NCI-H774 (cell line): Measurements from ENCODE around the gene MEG3.

Experiments used
- DNase-seq: peaks from one replicate; lab custom pipeline; 2025; lab: John Stamatoyannopoulos, UW

MEG3 gene

DNA sequence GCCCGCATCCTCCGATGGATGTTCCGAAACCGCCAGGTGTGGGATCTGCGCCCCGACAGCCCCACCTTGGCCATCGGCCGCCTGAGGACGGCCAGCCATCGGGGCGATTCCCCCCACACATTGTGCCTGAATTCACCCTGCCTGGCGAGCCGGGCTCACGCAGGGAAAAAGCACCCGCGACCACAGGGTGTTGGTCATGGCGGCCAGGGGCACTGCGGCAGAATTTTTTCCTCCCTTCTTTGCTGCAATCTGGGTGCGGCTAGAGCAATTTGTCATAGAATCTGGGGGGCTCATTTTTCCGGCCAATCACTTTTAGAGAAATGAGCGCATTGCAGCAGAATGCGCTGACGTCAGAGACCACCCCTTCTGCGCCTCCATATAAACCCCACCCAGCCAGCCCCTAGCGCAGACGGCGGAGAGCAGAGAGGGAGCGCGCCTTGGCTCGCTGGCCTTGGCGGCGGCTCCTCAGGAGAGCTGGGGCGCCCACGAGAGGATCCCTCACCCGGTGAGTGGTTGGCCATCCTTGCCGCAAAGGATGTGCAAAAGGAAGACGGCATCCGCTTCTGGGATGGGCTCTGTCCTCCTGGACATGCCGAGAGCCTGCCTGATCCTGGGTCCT, at the start of gene MEG3:
Gene MEG3, plus strand, starts transcription at position 406 of the 619 bp plus-strand sequence.
- DNase-seq = no peak

DNA sequence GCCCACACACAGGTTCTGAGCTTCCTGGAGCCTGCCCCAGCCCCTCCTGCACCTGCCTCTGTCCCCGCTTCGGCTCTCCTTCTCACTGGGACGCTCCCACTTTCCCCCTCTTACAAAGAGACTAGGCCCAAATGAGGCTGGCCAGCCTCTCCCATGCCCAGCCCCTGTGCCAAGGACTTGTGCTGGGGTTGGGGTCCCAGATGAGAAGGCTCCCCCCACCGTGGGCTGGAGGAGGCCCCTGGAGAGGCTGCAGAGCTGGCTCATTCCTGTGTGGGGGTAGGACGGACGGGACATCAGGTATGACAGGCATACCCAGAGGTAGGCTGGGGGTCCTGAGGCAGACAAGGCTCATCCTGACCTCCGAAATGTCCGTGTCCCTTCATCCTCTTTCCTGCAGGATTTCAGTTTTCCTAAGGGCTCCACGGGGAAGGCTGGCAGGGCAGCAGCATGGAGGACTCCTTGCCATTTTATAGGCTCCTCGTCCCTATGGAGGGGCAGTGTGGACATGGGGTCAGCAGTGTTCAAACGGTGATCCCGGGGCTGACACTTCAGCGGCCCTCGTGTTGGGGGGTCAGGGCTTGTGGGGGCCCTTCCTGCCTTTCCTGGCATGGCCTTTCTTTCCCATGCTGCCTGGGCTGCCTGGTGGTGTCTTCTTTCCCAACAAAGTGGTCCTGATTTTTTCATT, 49.1 kb upstream of the MEG3 start:
- DNase-seq = no peak

DNA sequence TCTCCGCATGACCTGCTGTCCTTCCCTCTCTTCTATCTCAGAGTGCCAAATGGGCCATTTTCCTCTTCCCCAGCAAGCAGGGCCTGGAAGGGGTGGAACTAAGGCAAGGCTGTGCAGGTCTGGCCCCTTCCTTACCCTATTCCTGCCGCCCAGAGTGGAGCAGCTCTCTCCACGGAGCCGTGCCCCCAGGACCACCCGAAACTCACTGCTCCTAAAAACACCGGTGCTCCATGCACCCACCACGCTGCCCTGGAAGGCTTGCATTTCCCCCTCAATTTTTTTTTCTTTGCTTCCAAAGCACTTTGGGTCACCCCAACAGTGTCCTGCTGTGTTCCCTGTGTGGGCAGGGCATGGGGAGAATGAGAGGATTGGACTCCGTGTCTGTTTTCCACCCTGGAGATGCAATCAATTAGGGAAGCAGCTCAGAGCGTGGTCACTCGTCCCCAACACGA, 48.5 kb upstream of the MEG3 start:
- no peak for DNase-seq

DNA sequence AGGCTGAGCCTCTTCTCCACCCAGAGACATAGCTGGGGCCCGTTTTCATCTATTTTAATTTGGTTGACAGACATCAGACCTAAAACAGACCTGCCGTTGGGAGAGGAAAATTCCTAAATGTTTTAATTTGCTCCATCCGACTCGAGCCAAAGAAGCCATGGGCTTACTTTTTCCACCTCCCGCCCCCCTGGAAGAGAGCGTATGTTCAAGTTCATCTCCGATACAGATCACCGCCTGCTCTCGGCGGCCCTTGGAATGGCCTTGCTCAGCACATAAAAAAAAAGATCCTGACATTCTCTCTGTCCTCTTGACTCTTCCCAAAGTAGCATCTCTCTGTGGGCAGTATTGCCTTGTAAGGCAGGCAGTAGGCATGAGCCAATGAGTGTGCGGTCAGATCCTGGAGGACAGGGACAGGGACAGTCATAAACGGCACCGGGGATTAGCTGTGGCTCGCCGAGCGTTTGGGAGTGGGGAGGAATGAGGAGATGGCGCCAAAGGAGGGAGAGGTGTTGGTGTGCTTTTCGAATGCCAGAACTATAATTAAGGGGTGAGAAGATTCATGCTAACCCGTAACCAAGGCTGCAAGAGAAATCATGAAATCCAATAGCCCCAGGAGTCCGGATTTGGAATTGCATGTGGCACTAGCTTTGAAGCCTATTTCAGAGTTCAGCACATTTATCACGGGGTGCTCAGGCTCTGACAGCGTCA, 47.9 kb upstream of the MEG3 start:
- no peak for DNase-seq

DNA sequence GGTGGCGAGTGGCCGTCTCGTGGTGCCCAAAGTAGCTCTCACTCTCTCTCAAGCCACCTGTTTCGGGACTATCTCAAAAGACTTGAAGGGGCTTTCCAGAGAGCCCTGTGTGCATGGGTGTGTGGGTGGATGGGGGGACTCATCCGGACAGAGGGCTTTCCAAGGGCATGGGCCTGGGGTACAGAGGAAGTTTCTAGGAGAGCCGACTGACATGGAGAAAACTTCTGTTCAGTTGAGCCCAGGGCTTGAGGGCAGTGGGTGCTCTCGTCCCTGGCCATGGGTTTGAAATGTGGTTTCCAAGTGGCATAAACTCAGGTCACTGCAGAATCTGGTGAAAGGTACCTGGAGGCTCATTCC, 47.4 kb upstream of the MEG3 start:
- no peak for DNase-seq

DNA sequence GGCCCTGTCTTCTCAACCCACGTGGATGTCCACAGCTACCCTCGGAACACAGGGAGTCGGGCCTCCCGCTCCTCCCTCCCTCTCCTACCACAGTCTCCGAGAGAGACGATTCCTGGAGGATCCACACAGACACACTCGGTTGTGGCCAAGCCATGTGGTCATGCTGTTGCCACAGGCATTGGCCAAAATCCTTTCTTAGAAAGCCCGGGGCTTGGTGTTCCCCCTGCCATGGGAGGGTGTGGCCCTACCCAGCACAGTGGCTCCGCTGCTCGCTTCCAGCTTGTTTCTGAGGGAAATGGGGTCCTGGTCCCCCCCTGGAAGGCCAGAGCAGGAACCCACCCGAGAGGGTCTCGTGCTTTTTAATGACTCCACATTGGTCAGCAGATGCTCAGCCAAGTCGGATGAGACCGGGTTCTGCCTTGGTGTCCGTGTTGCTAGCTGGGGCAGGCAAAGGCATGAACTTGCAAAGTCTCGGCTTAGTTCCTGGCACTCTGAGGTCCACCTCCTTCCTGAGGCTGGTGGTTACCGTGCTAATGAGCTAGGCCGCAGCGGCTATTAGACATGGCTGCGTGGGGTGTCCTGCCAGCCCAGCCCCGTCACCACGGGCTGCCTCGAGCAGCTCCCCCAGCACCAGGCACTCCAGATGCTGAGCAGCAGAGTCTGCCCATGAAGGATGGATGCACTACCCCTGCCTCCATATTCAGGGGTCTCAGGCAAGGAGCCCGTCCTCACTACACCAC, 46.8 kb upstream of the MEG3 start:
- no peak for DNase-seq

DNA sequence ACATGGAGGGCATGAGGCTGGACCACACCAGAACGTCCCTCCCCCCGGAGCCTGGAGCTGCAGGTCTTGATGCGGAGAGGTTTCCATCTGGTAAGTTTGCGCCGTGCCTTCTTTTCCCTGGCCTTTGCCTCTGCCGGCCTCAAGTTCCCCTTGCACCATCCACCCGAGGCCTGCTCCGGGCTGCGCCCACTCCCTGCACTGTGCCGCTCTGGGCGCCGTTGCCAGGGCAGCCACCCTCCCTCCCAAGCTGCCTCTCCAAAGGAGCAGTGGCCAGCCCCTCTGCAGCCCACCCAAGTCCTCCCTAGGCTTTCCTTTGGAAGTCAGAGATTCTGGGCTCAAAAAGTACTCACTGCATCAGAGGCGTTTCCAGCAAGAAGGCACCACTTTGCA, 46.2 kb upstream of the MEG3 start:
- DNase-seq = no peak

DNA sequence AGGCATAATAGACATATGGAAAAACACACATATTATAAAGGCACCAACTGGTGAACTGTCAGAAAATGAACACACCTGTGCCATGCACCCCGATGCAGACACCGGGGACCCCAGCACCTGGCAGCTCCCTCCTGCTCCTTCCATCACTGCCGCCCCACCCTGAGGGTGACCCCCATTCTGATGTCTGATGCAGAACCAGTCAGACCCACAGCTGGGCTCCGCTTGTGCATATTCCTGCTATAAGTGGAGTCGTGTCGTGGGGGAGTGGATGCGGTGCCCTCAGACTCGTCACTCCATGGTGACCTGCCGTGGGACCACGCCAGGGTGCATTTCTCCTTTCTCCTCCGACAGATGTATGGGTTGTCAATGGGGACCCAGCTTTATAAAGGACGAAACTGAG, 45.7 kb upstream of the MEG3 start:
- no peak for DNase-seq

DNA sequence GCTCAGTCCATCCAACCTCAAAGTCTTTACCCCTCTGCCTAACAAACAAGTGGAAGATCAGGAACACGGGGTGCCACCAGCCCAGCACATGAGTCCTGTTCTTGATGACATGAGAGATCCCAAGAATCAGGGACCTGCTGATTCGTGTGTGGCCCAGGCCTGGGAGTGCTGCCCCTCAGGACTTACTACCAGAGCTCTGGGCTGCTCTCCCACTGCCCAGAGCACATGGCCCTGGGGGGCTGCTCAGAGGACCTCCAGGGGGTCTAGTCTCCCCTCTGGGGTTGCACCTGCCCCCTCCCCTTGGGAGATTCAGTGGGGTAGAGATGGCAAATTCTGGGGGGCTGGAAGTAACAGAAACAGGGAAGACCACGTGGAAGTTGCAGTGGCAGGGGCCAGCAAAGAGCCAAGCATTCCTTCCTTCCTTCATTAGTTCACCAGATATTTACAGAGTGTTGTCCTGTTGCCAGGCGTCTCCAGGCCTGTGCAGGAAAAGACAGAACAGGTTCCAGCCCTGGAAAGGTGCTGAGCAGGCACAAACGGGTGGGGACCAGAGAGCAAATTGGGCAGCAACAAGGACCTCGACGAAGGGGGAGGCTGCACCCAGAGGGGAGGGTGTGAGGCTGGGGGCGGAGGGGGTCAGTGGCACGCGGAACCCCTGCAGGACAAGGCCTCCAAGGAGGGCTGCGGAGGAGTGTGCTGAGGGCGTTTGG, 45.1 kb upstream of the MEG3 start:
- DNase-seq = no peak

DNA sequence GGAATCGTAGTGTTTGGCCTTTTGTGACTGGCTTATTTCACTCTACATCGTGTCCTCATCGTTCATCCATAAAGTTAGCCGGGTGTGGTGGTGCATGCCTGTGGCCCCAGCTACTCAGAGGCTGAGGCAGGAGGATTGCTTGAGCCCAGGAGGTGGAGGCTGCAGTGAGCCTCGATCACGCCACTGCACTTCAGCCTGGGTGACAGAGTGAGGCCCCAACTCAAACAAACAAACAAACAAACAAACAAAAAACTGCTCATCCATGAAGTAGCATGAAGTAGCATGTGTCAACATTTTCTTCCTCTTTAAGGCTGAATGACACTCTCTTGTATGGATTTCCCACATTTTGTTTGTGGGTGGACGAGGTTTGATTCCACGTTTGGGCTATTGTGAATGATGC, 44.0 kb upstream of the MEG3 start:
- no peak for DNase-seq

DNA sequence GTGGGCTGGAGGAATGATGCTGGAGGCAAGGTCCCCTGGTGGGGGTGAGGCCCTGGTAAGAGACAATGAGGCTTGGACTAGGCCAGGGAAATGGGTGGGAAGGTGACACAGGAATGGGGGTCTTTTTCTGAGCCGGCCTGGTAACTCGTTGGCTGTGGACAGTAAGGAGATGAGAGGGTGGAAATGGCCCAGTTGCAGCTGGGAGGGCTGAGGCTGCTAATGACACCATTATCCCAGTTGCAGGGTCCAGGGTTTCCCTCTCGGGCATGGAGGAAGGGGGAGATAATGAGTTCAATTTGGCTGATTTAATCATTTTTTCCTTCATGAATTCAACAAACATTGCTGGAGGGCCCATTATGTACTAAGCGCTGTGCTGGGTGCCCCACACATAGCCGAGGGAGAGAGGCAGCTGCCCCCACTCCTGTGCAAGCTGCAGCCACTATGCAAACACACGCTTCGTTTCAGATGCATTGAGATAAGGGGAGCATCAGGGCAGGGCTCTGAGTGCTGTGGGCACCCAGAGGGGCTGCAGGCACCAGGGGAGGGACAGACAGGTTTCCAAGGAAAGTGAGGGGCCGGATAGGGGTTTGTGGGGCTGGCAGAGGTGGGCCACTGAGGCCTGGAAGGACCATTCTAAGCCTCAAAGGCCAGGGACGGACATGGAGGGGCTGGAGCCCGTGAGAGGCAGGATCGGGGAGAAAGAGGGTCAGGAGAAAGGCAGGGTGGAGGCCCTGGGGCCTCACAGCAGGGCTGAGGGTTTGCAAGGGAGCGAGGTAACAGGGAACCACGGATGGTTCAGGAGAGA, 43.2 kb upstream of the MEG3 start:
- no peak for DNase-seq

DNA sequence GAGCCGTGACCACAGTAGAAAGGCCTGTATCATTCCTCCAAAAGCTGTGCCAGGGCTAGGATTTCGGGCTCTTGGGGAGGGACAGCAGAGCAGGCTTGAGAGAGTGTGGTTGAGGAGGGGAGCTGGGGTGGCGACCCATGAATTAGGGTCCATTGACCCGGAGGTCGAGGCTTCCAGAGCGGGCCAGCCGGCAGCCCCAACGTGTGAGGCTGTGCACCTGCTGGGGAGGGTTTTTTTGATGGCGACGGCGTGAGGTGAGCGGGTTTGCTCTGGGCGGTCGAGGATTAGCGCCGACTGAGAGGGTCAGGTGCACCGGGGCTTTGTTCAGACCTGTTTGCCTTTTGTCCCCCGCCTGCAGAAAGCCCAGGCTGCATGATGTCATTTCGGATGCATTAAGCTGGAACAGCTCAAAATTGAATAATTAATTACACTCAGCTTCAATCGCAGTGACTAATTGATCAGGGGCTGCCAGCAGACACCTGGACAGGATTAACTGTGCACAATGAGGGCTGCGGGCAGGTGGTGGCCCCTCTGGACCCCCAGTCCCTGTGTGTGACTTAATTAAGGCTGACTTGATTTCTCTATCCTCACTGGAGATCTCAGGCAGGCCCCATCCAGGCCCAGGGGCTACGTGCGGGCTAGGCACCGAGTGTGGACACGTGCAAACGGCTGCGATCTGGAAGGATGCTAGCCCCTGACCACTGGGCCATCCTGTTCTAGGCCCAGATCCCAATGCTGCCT, 42.1 kb upstream of the MEG3 start:
- peak; percentile 29 for DNase-seq

DNA sequence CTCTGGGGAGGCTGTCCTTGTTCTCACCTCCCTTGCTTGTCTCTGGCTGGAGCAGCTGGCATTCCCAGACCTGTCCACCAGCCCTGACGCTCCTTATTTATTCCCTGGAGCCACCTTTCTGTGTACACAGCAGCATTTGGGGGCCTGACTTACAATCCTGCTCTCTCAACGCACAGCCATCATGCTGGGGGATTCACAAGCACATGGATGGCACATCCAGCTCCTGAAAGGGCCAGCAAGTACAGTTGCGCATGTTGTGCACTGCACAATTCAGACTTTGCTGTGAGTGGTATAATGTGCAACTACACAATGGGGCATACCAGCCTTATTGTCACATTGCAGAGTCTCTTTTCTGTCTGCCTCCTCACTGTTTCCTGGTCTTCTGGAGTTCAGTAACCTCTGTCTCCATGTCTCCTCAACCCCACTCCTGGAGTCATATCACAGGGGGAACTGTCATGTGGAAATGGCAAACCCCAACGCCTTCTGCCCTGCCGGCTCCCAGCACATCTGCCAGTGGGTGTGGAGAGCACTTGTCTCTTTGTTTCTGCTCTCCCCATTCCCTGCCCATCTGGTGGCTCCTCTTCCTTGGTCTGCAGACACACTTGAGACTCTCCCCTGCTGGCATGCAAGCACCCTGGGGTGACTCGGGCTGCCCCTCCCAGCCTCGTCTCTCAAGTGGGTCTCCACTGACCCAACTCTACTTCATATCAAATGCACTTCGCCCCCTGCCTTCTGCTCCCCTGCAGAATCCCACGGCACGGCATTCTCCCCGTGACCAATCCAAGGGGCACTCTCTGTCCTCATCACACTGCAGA, 41.2 kb upstream of the MEG3 start:
- DNase-seq = no peak

DNA sequence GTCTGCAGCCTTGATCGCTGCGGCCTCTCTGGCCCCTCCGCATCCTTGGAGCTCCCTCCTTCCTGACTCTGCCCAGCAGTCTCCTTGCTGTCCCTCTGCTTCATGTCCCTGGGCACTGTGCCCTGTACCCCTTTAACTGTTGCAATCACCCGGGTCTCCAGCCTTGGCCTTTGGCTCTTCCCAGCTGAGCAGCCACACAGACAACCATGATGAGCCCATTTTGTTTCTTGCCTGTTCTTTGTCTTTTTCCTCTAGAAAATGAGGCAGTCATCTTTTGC, 40.6 kb upstream of the MEG3 start:
- no peak for DNase-seq

DNA sequence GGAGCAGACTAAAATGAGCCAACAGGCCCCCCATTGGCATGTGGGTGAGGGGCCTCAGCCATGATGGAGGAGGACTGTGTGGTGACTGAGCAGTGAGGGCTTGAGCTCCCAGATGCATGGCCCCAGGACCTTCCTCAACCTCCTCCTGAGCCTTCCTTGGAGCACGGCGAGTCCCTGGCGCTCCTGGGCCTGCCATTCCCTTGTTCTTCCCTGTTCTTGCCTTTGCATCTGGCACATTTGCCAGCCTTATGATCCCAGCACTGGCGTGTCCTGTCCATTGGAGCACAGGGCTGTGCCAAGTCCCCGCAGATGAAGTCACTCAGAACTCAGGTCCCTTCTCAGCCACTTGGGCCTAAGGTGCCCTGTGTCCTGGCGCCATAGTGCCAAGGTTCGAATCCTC, 40.3 kb upstream of the MEG3 start:
- DNase-seq = no peak

DNA sequence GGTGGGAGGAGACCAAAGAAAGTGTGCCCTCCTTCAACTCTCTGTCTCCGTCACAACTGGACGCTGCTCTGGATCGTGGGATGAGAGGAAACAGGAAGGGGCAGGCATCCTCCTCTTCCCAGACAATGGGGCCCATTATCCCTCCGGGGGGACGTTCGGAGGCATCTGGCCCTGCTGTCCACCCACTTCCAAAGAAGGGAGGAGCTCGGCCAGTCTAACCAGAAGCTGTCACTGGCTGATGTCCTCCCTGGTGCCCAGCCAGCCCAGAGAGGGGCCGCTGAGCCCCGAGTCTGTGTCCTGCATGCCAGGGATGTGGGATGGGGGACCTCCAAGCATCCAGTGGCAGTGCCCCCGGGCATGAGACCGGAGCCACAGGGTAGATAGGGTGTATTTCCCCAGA, 39.8 kb upstream of the MEG3 start:
- no peak for DNase-seq

DNA sequence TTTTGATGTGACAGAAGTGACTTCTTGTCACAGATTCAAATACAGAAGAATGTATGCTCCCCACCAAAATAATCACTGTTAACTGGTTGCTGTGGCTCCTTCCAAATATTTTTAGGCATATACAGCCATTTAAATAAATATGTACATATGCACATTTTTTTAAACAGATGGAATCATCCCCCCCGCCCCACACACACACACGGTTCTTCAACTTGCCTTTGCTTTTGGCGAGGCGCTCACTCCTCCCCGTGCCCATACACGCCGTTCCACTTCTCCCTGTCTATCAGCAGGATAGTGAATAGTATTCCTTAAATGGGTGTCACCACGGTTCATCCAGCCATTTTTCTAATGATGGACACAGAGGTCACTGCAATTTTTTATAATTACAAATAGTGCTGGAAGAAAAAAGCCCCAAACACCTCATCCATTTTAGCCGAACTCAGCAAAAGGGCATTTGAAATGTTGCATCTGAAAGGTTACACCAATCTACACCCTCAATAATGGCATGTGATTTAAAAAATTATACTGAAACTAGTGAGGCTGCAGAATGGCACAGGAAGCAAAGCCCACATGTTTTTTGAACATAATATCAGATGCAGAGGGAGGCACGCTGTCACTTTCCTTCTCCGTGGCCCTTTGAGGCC, 39.2 kb upstream of the MEG3 start:
- no peak for DNase-seq

DNA sequence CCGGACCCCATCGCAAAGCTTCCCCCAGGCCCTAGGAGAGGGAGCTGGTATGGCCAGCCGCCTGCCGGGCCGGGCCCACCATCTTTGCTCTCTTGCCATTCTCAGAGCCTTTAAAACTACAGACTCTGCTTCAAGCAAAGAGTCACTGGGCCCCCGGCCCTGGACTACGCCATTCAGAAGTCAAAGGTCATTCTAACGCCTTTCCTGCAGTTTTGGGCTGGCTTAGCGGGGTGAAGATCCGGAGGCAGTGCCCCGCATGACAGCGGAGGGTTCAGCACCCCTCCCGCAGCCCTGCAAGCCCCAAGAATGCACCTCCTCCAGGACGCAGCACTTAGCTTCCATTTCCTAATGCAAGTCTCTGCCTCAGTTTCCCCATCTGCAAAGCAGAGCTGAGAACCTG, 38.3 kb upstream of the MEG3 start:
- DNase-seq = no peak

DNA sequence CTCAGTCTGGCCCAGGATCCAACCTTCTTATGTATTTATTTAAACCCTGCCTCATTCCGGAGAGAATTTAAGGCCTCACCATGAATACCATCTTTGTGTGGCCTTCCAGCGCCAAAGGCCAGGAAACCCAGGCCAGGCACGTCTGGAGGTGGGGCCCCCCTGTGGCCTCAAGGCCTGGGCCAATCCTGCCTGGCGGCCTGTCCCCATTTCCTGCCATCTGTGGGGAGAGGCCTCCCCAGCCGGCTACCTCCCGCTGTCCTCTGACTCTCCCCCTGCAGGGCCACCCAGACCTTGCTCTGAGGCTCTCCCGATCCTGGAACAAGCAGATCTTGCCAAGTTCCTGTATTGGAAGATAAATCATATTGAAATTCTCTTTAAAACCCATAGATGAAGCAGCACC, 37.4 kb upstream of the MEG3 start:
- no peak for DNase-seq

DNA sequence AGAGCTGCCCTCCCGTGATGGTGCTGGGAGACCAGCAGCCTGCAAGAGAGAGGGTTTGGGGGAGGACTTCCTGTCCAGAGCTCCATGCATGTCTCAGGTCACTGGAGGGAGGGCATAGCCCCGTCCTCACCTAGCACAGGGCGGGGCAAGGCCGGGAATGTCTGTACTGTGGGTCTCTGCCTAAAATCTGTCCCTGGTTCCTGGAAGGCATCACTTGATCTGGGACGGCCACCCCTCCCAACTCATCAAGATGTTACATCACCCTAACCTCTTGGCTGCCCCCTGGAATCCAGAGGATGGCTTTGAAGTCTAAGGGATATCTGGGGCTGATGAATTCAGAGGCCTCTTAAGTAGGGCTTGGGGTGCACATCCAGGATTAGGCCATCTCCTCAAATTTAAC, 37.0 kb upstream of the MEG3 start:
- no peak for DNase-seq
